ENCODE data around the gene TTC39C.

TTC39C gene

GRCh38 chr18:24033641-24034412 lies 19.3 kb downstream of the TTC39C start:
- TF ChIP-seq RAD21 (IDR thresholded peaks at IDR 0.05; ENCODE audit: low read depth), result no peak
- no peak for TF ChIP-seq NFIC (IDR thresholded peaks at IDR 0.05)
- TF ChIP-seq USF1 (IDR thresholded peaks at IDR 0.05), result no peak
- no peak for TF ChIP-seq EGR1 (IDR thresholded peaks at IDR 0.05)
- TF ChIP-seq CREB1 (IDR thresholded peaks at IDR 0.05; ENCODE audit: low read depth), result no peak
- no peak for TF ChIP-seq EP300 (IDR thresholded peaks at IDR 0.05; ENCODE audit: borderline replicate concordance)
- TF ChIP-seq TEAD4 (IDR thresholded peaks at IDR 0.05), result no peak
- TF ChIP-seq MAX (IDR thresholded peaks at IDR 0.05), result no peak
- TF ChIP-seq FOXM1 (IDR thresholded peaks at IDR 0.05; ENCODE audit: borderline replicate concordance, low read depth), result no peak
- TF ChIP-seq TCF12 (IDR thresholded peaks at IDR 0.05; ENCODE audit: low read depth), result no peak
- TF ChIP-seq REST (IDR thresholded peaks at IDR 0.05; ENCODE audit: low read depth), result no peak
- no peak for TF ChIP-seq CEBPB (IDR thresholded peaks at IDR 0.05)
- no peak for TF ChIP-seq ZBTB7A (IDR thresholded peaks at IDR 0.05; ENCODE audit: low read depth)
- no peak for TF ChIP-seq YY1 (IDR thresholded peaks at IDR 0.05; ENCODE audit: low read depth)

- TF ChIP-seq ZBTB7A (IDR thresholded peaks at IDR 0.05; ENCODE audit: low read depth) (no peak), RAD21 (IDR thresholded peaks at IDR 0.05; ENCODE audit: low read depth) (no peak), CEBPB (IDR thresholded peaks at IDR 0.05) (no peak), FOXM1 (IDR thresholded peaks at IDR 0.05; ENCODE audit: borderline replicate concordance, low read depth) (no peak), YY1 (IDR thresholded peaks at IDR 0.05; ENCODE audit: low read depth) (no peak), EGR1 (IDR thresholded peaks at IDR 0.05) (no peak), CREB1 (IDR thresholded peaks at IDR 0.05; ENCODE audit: low read depth) (no peak), REST (IDR thresholded peaks at IDR 0.05; ENCODE audit: low read depth) (no peak), MAX (IDR thresholded peaks at IDR 0.05) (no peak), TAF1 (IDR thresholded peaks at IDR 0.05; ENCODE audit: low read depth) (no peak), USF1 (IDR thresholded peaks at IDR 0.05) (no peak), TEAD4 (IDR thresholded peaks at IDR 0.05) (no peak)
Observed at GRCh38 chr18:24035316-24035715, 20.8 kb downstream of the TTC39C start.

- TF ChIP-seq TCF12 (IDR thresholded peaks at IDR 0.05; ENCODE audit: low read depth), result no peak
- TF ChIP-seq TEAD4 (IDR thresholded peaks at IDR 0.05), result no peak
- no peak for TF ChIP-seq EGR1 (IDR thresholded peaks at IDR 0.05)
- no peak for TF ChIP-seq EP300 (IDR thresholded peaks at IDR 0.05; ENCODE audit: borderline replicate concordance)
- no peak for TF ChIP-seq USF1 (IDR thresholded peaks at IDR 0.05)
- no peak for TF ChIP-seq ZBTB7A (IDR thresholded peaks at IDR 0.05; ENCODE audit: low read depth)
- TF ChIP-seq CREB1 (IDR thresholded peaks at IDR 0.05; ENCODE audit: low read depth), result no peak
- TF ChIP-seq REST (IDR thresholded peaks at IDR 0.05; ENCODE audit: low read depth), result no peak
- no peak for TF ChIP-seq FOXM1 (IDR thresholded peaks at IDR 0.05; ENCODE audit: borderline replicate concordance, low read depth)
- no peak for TF ChIP-seq RAD21 (IDR thresholded peaks at IDR 0.05; ENCODE audit: low read depth)
- TF ChIP-seq YY1 (IDR thresholded peaks at IDR 0.05; ENCODE audit: low read depth), result no peak
- no peak for TF ChIP-seq TAF1 (IDR thresholded peaks at IDR 0.05; ENCODE audit: low read depth)
- TF ChIP-seq NFIC (IDR thresholded peaks at IDR 0.05), result no peak
- TF ChIP-seq CEBPB (IDR thresholded peaks at IDR 0.05), result no peak
- no peak for TF ChIP-seq MAX (IDR thresholded peaks at IDR 0.05)
Observed at GRCh38 chr18:24039671-24040070, 25.1 kb downstream of the TTC39C start.

Measured in Ishikawa (cell line).